Neural progenitor cell (in vitro differentiated cells): ENCODE data around the gene SEC61A1. TPM values are rescaled to one million over a fixed set of nuclear protein-coding genes. Genes with fewer than 3 reads are reported as not detected.

ENCODE experiments used
- DNase-seq: peaks from one replicate; pipeline ENCODE4 v3.0.0-alpha.2; 2016; ENCODE audit warnings: low spot score
- H2AFZ ChIP-seq: fragments of 200-600 bp; sonication (generic); replicated peaks from 2 replicates; pipeline ENCODE4 v1.6.1; 2016; ENCODE audit warnings: antibody characterized with exemption
- H3F3A ChIP-seq: fragments of 200-600 bp; sonication (generic); 2 replicates; pipeline ENCODE4 v1.6.1; 2016; ENCODE audit warnings: antibody characterized with exemption, low read depth
- H3K27ac ChIP-seq: fragments of 200-600 bp; sonication (generic); 2 replicates; pipeline ENCODE4 v1.5.1; 2016; ENCODE audit warnings: mild to moderate bottlenecking
- H3K27me3 ChIP-seq: fragments of 200-600 bp; sonication (generic); 2 replicates; pipeline ENCODE4 v1.6.1; 2016; ENCODE audit warnings: mild to moderate bottlenecking, moderate library complexity
- H3K36me3 ChIP-seq: fragments of 200-600 bp; sonication (generic); 2 replicates; pipeline ENCODE4 v1.5.1; 2016
- H3K4me1 ChIP-seq: fragments of 200-600 bp; sonication (generic); 2 replicates; pipeline ENCODE4 v1.6.1; 2016; ENCODE audit warnings: mixed run types
- H3K4me2 ChIP-seq: fragments of 200-600 bp; sonication (generic); 2 replicates; pipeline ENCODE4 v1.6.1; 2016
- H3K4me3 ChIP-seq: fragments of 200-600 bp; sonication (generic); 2 replicates; pipeline ENCODE4 v1.5.1; 2016
- H3K79me2 ChIP-seq: fragments of 200-600 bp; sonication (generic); 2 replicates; pipeline ENCODE4 v1.6.1; 2016; ENCODE audit warnings: low read depth
- H3K9ac ChIP-seq: fragments of 200-600 bp; sonication (generic); 2 replicates; pipeline ENCODE4 v1.6.1; 2016
- H3K9me3 ChIP-seq: fragments of 200-600 bp; sonication (generic); 2 replicates; pipeline ENCODE4 v1.5.1; 2016; ENCODE audit warnings: low read depth
- H4K20me1 ChIP-seq: fragments of 200-600 bp; sonication (generic); 2 replicates; pipeline ENCODE4 v1.6.1; 2016; ENCODE audit warnings: low read depth
- H3K27ac Mint-ChIP-seq: 3 replicates; pipeline ENCODE4 v1.8.0; 2021; ENCODE audit warnings: mixed read lengths
- H3K27me3 Mint-ChIP-seq: 2 replicates; pipeline ENCODE4 v1.8.0; 2022; ENCODE audit warnings: low read depth, mild to moderate bottlenecking, inconsistent platforms, moderate library complexity, mixed read lengths; ENCODE audit not compliant: insufficient read depth
- H3K36me3 Mint-ChIP-seq: 3 replicates; pipeline ENCODE4 v1.8.0; 2021; ENCODE audit warnings: mixed read lengths
- H3K4me1 Mint-ChIP-seq: 3 replicates; pipeline ENCODE4 v1.8.0; 2021; ENCODE audit warnings: mixed read lengths
- H3K4me3 Mint-ChIP-seq: 3 replicates; pipeline ENCODE4 v1.8.0; 2021; ENCODE audit warnings: mild to moderate bottlenecking, moderate library complexity, mixed read lengths
- H3K9me3 Mint-ChIP-seq: 3 replicates; pipeline ENCODE4 v1.8.0; 2020; ENCODE audit warnings: mixed read lengths
- EZH2 ChIP-seq: fragments of 200-600 bp; sonication (generic); IDR thresholded peaks from 2 replicates; pipeline ENCODE4 v1.6.1; 2017; ENCODE audit warnings: antibody characterized with exemption, mild to moderate bottlenecking, moderate library complexity
- EZH2phosphoT487 ChIP-seq: fragments of 200-600 bp; sonication (generic); IDR thresholded peaks from 2 replicates; pipeline ENCODE4 v1.6.1; 2017; ENCODE audit warnings: antibody characterized with exemption
- total RNA-seq: library from RNA; depleted of rRNA; stranded (reverse); fragments of >200 nt; gene quantifications from 2 replicates; pipeline ENCODE4 v1.2.3, GENCODE V29; 2015; ENCODE audit warnings: low replicate concordance
- TF ChIP-seq, protein P1 (sequence below): fragments of 200-600 bp; sonication (generic); IDR thresholded peaks from 2 replicates; pipeline ENCODE4 v1.5.1; 2017; ENCODE audit warnings: antibody characterized with exemption, mild to moderate bottlenecking

The SEC61A1 gene
- total RNA-seq, 1 donor from 2014 or later = 79.1 TPM

DNA sequence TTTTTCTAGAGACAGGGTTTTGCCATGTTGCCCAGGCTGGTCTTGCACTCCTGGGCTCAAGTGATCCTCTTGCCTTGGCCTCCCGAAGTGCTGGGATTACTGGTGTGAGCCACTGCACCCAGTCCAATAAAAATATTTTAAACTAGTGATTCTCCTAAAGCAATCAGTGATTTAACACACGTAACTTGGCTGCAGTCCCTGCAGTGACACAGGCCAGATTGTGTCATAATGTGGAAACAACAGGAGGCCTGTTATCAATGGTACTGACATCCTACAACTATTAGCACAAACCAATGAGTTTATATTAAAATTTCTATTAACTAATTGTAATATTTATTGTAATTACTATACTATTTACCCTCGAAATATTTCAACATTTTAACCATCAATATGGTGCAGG, 1.6 kb upstream of the SEC61A1 start:
- H3K4me2 ChIP-seq = peak overlapping the region; percentile 87
- H3K27ac Mint-ChIP-seq = no peak overlapping the region
- no peak overlapping the region for H3K27ac ChIP-seq
- H3K4me3 Mint-ChIP-seq = peak overlapping the region; percentile 97
- peaks cover 4% of the 10 kb centered on the region for H3K36me3 Mint-ChIP-seq
- H3K9ac ChIP-seq = no peak overlapping the region
- no peak for TF ChIP-seq EZH2
- TF ChIP-seq, protein P1, sequence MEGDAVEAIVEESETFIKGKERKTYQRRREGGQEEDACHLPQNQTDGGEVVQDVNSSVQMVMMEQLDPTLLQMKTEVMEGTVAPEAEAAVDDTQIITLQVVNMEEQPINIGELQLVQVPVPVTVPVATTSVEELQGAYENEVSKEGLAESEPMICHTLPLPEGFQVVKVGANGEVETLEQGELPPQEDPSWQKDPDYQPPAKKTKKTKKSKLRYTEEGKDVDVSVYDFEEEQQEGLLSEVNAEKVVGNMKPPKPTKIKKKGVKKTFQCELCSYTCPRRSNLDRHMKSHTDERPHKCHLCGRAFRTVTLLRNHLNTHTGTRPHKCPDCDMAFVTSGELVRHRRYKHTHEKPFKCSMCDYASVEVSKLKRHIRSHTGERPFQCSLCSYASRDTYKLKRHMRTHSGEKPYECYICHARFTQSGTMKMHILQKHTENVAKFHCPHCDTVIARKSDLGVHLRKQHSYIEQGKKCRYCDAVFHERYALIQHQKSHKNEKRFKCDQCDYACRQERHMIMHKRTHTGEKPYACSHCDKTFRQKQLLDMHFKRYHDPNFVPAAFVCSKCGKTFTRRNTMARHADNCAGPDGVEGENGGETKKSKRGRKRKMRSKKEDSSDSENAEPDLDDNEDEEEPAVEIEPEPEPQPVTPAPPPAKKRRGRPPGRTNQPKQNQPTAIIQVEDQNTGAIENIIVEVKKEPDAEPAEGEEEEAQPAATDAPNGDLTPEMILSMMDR = no peak
- TF ChIP-seq EZH2phosphoT487 = no peak
- peaks cover 32% of the 10 kb centered on the region for H3K79me2 ChIP-seq
- peaks cover 33% of the 10 kb centered on the region for H3K4me1 Mint-ChIP-seq
- no peaks in the 10 kb centered on the region for H3K9me3 Mint-ChIP-seq
- peaks cover 22% of the 10 kb centered on the region for H4K20me1 ChIP-seq
- no peak for DNase-seq
- peaks cover 13% of the 10 kb centered on the region for H3K4me1 ChIP-seq
- H3F3A ChIP-seq = peaks cover 4% of the 10 kb centered on the region
- no peak overlapping the region for H3K4me3 ChIP-seq
- H3K27me3 Mint-ChIP-seq = peaks cover 3% of the 10 kb centered on the region
- peaks cover 31% of the 10 kb centered on the region for H3K27me3 ChIP-seq
- H3K9me3 ChIP-seq = no peaks in the 10 kb centered on the region
- no peaks in the 10 kb centered on the region for H3K36me3 ChIP-seq
- no peak overlapping the region for H2AFZ ChIP-seq

DNA sequence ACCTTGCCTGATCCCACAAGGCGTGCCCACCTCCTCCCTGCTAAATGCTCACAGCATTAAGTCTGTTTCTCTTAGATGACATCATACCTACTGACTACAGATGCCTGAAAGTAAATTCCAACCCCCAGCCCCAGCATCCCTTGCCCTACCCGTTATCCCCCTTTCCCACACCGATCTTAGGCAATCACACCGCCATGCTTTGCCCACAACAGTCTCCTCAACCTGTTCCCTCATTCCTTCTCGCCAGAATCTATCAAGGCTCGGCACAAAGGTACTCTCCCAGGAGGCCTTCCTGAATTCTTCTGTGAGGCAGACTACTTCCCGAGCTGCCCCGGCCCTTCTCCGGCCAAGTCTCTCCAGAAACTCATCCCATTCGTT, 789 bp upstream of the SEC61A1 start:
- TF ChIP-seq, protein P1 = no peak
- TF ChIP-seq EZH2 (no peak), EZH2phosphoT487 (no peak)
- H4K20me1 ChIP-seq = peaks cover 22% of the 10 kb centered on the region
- Mint-ChIP-seq H3K9me3 (no peaks in the 10 kb centered on the region), H3K36me3 (peaks cover 4% of the 10 kb centered on the region), H3K4me1 (peaks cover 33% of the 10 kb centered on the region), H3K4me3 (peak overlapping the region; percentile 97), H3K27ac (peak overlapping the region; percentile 88), H3K27me3 (no peaks in the 10 kb centered on the region)
- H3K9ac ChIP-seq = peak overlapping the region; percentile 56
- peaks cover 32% of the 10 kb centered on the region for H3K79me2 ChIP-seq
- H3K27me3 ChIP-seq = peaks cover 27% of the 10 kb centered on the region
- H3K4me3 ChIP-seq = peak overlapping the region; percentile 100
- no peak overlapping the region for H3K27ac ChIP-seq
- no peaks in the 10 kb centered on the region for H3K9me3 ChIP-seq
- DNase-seq = peak; percentile 44
- peaks cover 13% of the 10 kb centered on the region for H3K4me1 ChIP-seq
- H3K4me2 ChIP-seq = peak overlapping the region; percentile 87
- H3K36me3 ChIP-seq = no peaks in the 10 kb centered on the region
- H2AFZ ChIP-seq = peak overlapping the region; percentile 95
- H3F3A ChIP-seq = peaks cover 4% of the 10 kb centered on the region

DNA sequence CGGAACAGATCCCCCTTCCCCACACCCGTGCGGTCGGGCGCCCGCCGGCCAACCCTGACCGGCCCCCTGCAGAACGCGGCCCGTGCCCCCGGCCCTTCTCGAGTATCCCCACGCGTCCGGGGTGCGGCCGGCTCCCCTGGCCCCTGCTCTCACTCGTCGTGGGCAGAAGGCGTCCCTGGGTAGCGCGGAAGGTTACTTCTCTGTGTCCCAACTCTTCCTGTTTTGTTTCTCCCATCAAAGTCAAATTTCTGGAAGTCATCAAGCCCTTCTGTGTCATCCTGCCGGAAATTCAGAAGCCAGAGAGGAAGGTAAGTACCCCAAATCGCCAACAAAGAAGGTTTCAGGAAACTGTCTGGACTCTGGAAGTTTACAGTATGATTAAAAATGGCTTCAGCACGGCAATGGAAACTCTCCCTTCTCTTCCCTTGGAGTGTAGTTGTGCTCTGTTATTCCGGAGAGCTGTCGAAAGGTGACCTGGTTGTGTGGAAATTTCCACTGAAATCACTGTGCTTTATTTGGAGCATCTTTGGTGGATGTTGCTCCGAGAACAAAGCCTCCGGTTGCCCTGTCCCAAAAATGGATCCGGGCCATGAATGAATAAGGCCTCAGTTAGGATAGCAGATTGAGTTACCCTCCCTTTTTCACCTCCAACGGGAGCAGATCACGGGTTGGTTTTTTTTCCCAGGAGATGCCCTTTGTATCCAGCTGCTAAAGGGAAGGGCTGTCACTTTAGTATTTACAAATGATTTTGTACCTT, 536 bp downstream of the SEC61A1 start:
- no peaks in the 10 kb centered on the region for H3K27me3 Mint-ChIP-seq
- Histone ChIP-seq H3K4me3 (peak overlapping the region; percentile 100), H3K4me2 (peak overlapping the region; percentile 96), H3K27me3 (peaks cover 15% of the 10 kb centered on the region), H3K27ac (peak overlapping the region; percentile 59), H2AFZ (peak overlapping the region; percentile 81), H3K9me3 (no peaks in the 10 kb centered on the region), H3K79me2 (peaks cover 35% of the 10 kb centered on the region), H3K36me3 (no peaks in the 10 kb centered on the region), H4K20me1 (peaks cover 22% of the 10 kb centered on the region), H3K4me1 (peaks cover 13% of the 10 kb centered on the region), H3K9ac (peak overlapping the region; percentile 92), H3F3A (peaks cover 4% of the 10 kb centered on the region)
- DNase-seq = peak; percentile 9
- H3K36me3 Mint-ChIP-seq = peaks cover 5% of the 10 kb centered on the region
- H3K4me1 Mint-ChIP-seq = peaks cover 33% of the 10 kb centered on the region
- TF ChIP-seq, protein P1 = no peak
- no peak for TF ChIP-seq EZH2
- no peak for TF ChIP-seq EZH2phosphoT487
- no peaks in the 10 kb centered on the region for H3K9me3 Mint-ChIP-seq
- peak overlapping the region; percentile 15 for H3K27ac Mint-ChIP-seq
- H3K4me3 Mint-ChIP-seq = peak overlapping the region; percentile 97
